T-helper 2 cell (primary cell): Measurements from ENCODE around the gene PCOLCE2.

ENCODE experiments used
- DNase-seq, 5 experiments: peaks; one replicate each; pipeline versions ENCODE4 v3.0.0 to v3.0.0-alpha.2; 2012 to 2022

The PCOLCE2 gene

GRCh38 chr3:142808103-142808917, 80.6 kb downstream of the PCOLCE2 start:
- DNase-seq = peak in 1 of 5 experiments; percentile 51

GRCh38 chr3:142802891-142803290, 86.0 kb downstream of the PCOLCE2 start:
- no peak for DNase-seq

- no peak for DNase-seq
These were observed 87.1 kb downstream of the PCOLCE2 start for GRCh38 chr3:142801746-142802145.

GRCh38 chr3:142796823-142797222, 92.1 kb downstream of the PCOLCE2 start:
- no peak for DNase-seq

- no peak for DNase-seq
These were observed 93.6 kb downstream of the PCOLCE2 start for GRCh38 chr3:142795332-142795731.

- no peak for DNase-seq
These were observed 94.4 kb downstream of the PCOLCE2 start for GRCh38 chr3:142794508-142794907.

- DNase-seq = no peak
These were observed 101.2 kb downstream of the PCOLCE2 start for GRCh38 chr3:142787719-142788118.

- no peak for DNase-seq
These were observed 102.9 kb downstream of the PCOLCE2 start for GRCh38 chr3:142785996-142786395.

- DNase-seq = no peak
These were observed 104.7 kb downstream of the PCOLCE2 start for GRCh38 chr3:142784228-142784627.

- DNase-seq = peak in 1 of 5 experiments; percentile 3
These were observed 106.3 kb downstream of the PCOLCE2 start for GRCh38 chr3:142782616-142783015.

- DNase-seq = no peak
These were observed 109.3 kb downstream of the PCOLCE2 start for GRCh38 chr3:142779591-142779990.

GRCh38 chr3:142778541-142778940, 110.3 kb downstream of the PCOLCE2 start:
- DNase-seq = no peak

- no peak for DNase-seq
These were observed 111.0 kb downstream of the PCOLCE2 start for GRCh38 chr3:142777927-142778326.

- DNase-seq = no peak
These were observed 120.5 kb downstream of the PCOLCE2 start for GRCh38 chr3:142768338-142768737.
